K562 (cell line): Measurements from ENCODE around the gene TM7SF2. TPM values are rescaled to one million over a fixed set of nuclear protein-coding genes. Genes with fewer than 3 reads are reported as not detected.

Source experiments
- COPS2 ChIP-seq: fragments of 450-650 bp; conservative IDR thresholded peaks from 2 replicates; pipeline ENCODE4 v1.6.1; 2016; ENCODE audit warnings: mild to moderate bottlenecking, moderate library complexity
- FOXA3 ChIP-seq, 2 experiments: fragments of 450-650 bp in 1 of 2; sonication (generic) in 1 of 2; formaldehyde crosslinking; IDR thresholded peaks in 1 of 2; conservative IDR thresholded peaks in 1 of 2; 2 replicates each; pipeline versions ENCODE4 v1.4.0 to v1.8.0; 2020 to 2022; ENCODE audit warnings: mild to moderate bottlenecking in 2 of 2, missing genetic modification reagents in 1 of 2
- LCOR ChIP-seq: sonication (generic); formaldehyde crosslinking; IDR thresholded peaks from 2 replicates; pipeline ENCODE4 v1.8.0; 2022; ENCODE audit warnings: mild to moderate bottlenecking, missing genetic modification reagents
- PHTF2 ChIP-seq: fragments of 250-450 bp; sonication (Bioruptor Pico); IDR thresholded peaks from 2 replicates; pipeline ENCODE4 v1.5.0; 2021; ENCODE audit warnings: mild to moderate bottlenecking
- SLC30A9 ChIP-seq: fragments of 250-450 bp; sonication (Bioruptor Pico); IDR thresholded peaks from 2 replicates; pipeline ENCODE4 v1.8.0; 2022; ENCODE audit warnings: mild to moderate bottlenecking, moderate library complexity
- ZKSCAN1 ChIP-seq: fragments of 150-350 bp; IDR thresholded peaks from 2 replicates; pipeline ENCODE4 v1.6.1; 2016; ENCODE audit warnings: low read depth, low read length
- ZNF224 ChIP-seq: sonication (generic); formaldehyde crosslinking; IDR thresholded peaks from 2 replicates; pipeline ENCODE4 v1.8.0; 2022; ENCODE audit warnings: mild to moderate bottlenecking, missing genetic modification reagents
- polyA plus RNA-seq, 8 experiments: library from polyadenylated mRNA; depleted of rRNA in 4 of 8; stranded (reverse) in 5 of 8; unstranded in 3 of 8; fragments of >200 nt; fragmentation: Nextera tagmentation in 2 of 8; fragmentation: Illumina TruSeq in 1 of 8; extraction: Ambion mirVana in 2 of 8; extraction: Trizol in 1 of 8; gene quantifications; 2 replicates each; pipeline versions ENCODE4 v1.2.1 to v1.2.3, GENCODE V29; 2011 to 2014; ENCODE audit warnings: inconsistent platforms in 1 of 8, missing spikeins in 1 of 8
- total RNA-seq, 7 experiments: library from RNA; depleted of rRNA in 6 of 7; stranded (reverse); fragments of >200 nt in 6 of 7; fragmentation: Illumina TruSeq in 2 of 7; extraction: Trizol in 2 of 7; gene quantifications; 2 replicates each; pipeline versions ENCODE4 v1.2.1 to v1.2.3, GENCODE V29; 2011 to 2021; ENCODE audit warnings: low replicate concordance in 1 of 7
- TF ChIP-seq, protein P1 (sequence below): fragments of 450-650 bp; IDR thresholded peaks from 2 replicates; pipeline ENCODE4 v1.6.1; 2018; ENCODE audit not compliant: partially characterized antibody
- TF ChIP-seq, protein P2 (sequence below), 2 experiments: fragments of 450-650 bp in 1 of 2; sonication (generic) in 1 of 2; formaldehyde crosslinking in 1 of 2; IDR thresholded peaks in 1 of 2; conservative IDR thresholded peaks in 1 of 2; 2 replicates each; pipeline versions ENCODE4 v1.6.1 to v1.8.1; 2016 to 2023; ENCODE audit warnings: mild to moderate bottlenecking in 2 of 2, moderate library complexity in 2 of 2, inconsistent platforms in 1 of 2, missing genetic modification reagents in 1 of 2
- TF ChIP-seq, protein P3 (sequence below): fragments of 450-650 bp; IDR thresholded peaks from 2 replicates; pipeline ENCODE4 v1.7.0; 2016; ENCODE audit warnings: borderline replicate concordance
- TF ChIP-seq, protein P4 (sequence below), 2 experiments: IDR thresholded peaks; 2 replicates each; pipeline ENCODE4 v1.6.1; 2011; ENCODE audit warnings: borderline replicate concordance in 1 of 2, control low read depth in 1 of 2, low read depth in 1 of 2, low read length in 1 of 2, mild to moderate bottlenecking in 1 of 2, mixed read lengths in 1 of 2, moderate library complexity in 1 of 2; ENCODE audit not compliant: insufficient read depth in 1 of 2, insufficient read length in 1 of 2, poor library complexity in 1 of 2, severe bottlenecking in 1 of 2; ENCODE audit errors: extremely low read depth in 1 of 2
- TF ChIP-seq, protein P5 (sequence below): fragments of 200-400 bp; formaldehyde crosslinking; IDR thresholded peaks from 2 replicates; pipeline ENCODE4 v1.6.1; 2017; ENCODE audit warnings: mild to moderate bottlenecking, low read depth, low read length, moderate library complexity
- TF ChIP-seq, protein P6 (sequence below): fragments of 250-450 bp; sonication (Bioruptor Pico); IDR thresholded peaks from 2 replicates; pipeline ENCODE4 v1.8.0; 2022; ENCODE audit warnings: inconsistent platforms

Gene TM7SF2
- total and polyA plus RNA-seq, 9 of the 15 experiments (the other 6 are each of a cell fraction or from before 2014, with no cell fraction given): 1.2 to 22.0 (median 14.3) TPM

DNA sequence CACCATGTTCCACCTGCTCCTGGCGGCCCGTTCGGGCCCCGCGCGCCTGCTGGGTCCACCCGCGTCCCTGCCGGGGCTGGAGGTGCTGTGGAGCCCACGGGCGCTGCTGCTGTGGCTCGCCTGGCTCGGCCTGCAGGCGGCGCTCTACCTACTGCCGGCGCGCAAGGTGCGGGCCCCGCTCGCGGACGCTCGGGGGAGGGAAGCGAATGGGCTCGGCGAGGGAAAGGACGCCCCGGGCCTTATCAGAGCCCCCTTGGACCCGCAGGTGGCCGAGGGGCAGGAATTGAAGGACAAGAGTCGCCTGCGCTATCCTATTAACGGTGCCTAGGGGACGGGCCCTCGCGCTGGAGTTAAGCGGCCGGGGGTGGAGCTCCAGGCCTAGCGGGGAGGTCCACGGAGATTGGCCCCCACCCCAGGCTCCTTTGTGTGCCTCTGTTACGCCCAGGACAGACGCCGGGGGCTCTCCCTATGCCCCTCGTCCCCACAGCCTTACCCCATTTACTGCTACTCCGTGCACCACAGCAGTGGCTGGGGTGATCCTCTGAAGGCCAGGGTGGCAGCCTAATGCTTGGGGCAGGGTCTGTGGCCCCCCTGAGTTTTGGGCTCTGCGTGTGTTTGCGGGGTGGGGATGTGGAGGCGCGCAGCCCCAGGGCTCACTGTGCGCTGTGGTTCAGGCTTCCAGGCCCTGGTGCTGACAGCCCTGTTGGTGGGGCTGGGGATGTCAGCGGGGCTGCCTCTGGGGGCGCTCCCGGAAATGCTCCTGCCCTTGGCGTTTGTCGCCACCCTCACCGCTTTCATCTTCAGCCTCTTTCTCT is 1.1 kb downstream of the TM7SF2 start (continued):
- TF ChIP-seq, protein P1, sequence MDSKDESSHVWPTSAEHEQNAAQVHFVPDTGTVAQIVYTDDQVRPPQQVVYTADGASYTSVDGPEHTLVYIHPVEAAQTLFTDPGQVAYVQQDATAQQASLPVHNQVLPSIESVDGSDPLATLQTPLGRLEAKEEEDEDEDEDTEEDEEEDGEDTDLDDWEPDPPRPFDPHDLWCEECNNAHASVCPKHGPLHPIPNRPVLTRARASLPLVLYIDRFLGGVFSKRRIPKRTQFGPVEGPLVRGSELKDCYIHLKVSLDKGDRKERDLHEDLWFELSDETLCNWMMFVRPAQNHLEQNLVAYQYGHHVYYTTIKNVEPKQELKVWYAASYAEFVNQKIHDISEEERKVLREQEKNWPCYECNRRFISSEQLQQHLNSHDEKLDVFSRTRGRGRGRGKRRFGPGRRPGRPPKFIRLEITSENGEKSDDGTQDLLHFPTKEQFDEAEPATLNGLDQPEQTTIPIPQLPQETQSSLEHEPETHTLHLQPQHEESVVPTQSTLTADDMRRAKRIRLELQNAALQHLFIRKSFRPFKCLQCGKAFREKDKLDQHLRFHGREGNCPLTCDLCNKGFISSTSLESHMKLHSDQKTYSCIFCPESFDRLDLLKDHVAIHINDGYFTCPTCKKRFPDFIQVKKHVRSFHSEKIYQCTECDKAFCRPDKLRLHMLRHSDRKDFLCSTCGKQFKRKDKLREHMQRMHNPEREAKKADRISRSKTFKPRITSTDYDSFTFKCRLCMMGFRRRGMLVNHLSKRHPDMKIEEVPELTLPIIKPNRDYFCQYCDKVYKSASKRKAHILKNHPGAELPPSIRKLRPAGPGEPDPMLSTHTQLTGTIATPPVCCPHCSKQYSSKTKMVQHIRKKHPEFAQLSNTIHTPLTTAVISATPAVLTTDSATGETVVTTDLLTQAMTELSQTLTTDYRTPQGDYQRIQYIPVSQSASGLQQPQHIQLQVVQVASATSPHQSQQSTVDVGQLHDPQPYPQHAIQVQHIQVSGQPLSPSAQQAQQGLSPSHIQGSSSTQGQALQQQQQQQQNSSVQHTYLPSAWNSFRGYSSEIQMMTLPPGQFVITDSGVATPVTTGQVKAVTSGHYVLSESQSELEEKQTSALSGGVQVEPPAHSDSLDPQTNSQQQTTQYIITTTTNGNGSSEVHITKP: peak; percentile 66
- no peak for TF ChIP-seq FOXA3 (CRISPR knock-in tag; conservative IDR thresholded peaks at IDR 0.05 in 1 of 2, IDR thresholded peaks at IDR 0.05 in 1 of 2)
- TF ChIP-seq, protein P2, sequence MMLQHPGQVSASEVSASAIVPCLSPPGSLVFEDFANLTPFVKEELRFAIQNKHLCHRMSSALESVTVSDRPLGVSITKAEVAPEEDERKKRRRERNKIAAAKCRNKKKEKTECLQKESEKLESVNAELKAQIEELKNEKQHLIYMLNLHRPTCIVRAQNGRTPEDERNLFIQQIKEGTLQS (IDR thresholded peaks at IDR 0.05): no peak
- TF ChIP-seq, protein P2 (CRISPR knock-in tag; conservative IDR thresholded peaks at IDR 0.05): 0 out of 2 replicates have a peak, but pooled peaks have one; percentile 71
- no peak for TF ChIP-seq COPS2
- no peak for TF ChIP-seq SLC30A9 (CRISPR knock-in tag)
- no peak for TF ChIP-seq PHTF2 (CRISPR knock-in tag)
- TF ChIP-seq LCOR (CRISPR knock-in tag): peak; percentile 68; the same call in 1 of the 2 replicates
- TF ChIP-seq, protein P3, sequence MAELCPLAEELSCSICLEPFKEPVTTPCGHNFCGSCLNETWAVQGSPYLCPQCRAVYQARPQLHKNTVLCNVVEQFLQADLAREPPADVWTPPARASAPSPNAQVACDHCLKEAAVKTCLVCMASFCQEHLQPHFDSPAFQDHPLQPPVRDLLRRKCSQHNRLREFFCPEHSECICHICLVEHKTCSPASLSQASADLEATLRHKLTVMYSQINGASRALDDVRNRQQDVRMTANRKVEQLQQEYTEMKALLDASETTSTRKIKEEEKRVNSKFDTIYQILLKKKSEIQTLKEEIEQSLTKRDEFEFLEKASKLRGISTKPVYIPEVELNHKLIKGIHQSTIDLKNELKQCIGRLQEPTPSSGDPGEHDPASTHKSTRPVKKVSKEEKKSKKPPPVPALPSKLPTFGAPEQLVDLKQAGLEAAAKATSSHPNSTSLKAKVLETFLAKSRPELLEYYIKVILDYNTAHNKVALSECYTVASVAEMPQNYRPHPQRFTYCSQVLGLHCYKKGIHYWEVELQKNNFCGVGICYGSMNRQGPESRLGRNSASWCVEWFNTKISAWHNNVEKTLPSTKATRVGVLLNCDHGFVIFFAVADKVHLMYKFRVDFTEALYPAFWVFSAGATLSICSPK: no peak
- TF ChIP-seq, protein P4, sequence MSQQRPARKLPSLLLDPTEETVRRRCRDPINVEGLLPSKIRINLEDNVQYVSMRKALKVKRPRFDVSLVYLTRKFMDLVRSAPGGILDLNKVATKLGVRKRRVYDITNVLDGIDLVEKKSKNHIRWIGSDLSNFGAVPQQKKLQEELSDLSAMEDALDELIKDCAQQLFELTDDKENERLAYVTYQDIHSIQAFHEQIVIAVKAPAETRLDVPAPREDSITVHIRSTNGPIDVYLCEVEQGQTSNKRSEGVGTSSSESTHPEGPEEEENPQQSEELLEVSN (IDR thresholded peaks at IDR 0.05; ENCODE audit: borderline replicate concordance in 1 of 2, extremely low read depth in 1 of 2, insufficient read depth in 1 of 2, insufficient read length in 1 of 2, low read depth in 1 of 2, low read length in 1 of 2, poor library complexity in 1 of 2, severe bottlenecking in 1 of 2): peak; percentile 51 to 87
- TF ChIP-seq ZKSCAN1: no peak
- TF ChIP-seq, protein P5, sequence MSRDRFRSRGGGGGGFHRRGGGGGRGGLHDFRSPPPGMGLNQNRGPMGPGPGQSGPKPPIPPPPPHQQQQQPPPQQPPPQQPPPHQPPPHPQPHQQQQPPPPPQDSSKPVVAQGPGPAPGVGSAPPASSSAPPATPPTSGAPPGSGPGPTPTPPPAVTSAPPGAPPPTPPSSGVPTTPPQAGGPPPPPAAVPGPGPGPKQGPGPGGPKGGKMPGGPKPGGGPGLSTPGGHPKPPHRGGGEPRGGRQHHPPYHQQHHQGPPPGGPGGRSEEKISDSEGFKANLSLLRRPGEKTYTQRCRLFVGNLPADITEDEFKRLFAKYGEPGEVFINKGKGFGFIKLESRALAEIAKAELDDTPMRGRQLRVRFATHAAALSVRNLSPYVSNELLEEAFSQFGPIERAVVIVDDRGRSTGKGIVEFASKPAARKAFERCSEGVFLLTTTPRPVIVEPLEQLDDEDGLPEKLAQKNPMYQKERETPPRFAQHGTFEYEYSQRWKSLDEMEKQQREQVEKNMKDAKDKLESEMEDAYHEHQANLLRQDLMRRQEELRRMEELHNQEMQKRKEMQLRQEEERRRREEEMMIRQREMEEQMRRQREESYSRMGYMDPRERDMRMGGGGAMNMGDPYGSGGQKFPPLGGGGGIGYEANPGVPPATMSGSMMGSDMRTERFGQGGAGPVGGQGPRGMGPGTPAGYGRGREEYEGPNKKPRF: no peak
- TF ChIP-seq, protein P6, sequence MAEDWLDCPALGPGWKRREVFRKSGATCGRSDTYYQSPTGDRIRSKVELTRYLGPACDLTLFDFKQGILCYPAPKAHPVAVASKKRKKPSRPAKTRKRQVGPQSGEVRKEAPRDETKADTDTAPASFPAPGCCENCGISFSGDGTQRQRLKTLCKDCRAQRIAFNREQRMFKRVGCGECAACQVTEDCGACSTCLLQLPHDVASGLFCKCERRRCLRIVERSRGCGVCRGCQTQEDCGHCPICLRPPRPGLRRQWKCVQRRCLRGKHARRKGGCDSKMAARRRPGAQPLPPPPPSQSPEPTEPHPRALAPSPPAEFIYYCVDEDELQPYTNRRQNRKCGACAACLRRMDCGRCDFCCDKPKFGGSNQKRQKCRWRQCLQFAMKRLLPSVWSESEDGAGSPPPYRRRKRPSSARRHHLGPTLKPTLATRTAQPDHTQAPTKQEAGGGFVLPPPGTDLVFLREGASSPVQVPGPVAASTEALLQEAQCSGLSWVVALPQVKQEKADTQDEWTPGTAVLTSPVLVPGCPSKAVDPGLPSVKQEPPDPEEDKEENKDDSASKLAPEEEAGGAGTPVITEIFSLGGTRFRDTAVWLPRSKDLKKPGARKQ (CRISPR knock-in tag): no peak
- TF ChIP-seq ZNF224 (CRISPR knock-in tag): no peak
